MM.1S (cell line): ENCODE measurements around the gene EEF2K.

Experiments
- DNase-seq: peaks from one replicate; pipeline ENCODE4 v3.0.0-alpha.2; 2015
- H2AFZ ChIP-seq: fragments of 300-600 bp; sonication (generic); 2 replicates; pipeline ENCODE4 v1.6.0; 2016; ENCODE audit warnings: antibody characterized with exemption, low read length
- H3F3A ChIP-seq: fragments of 300-600 bp; sonication (generic); 2 replicates; pipeline ENCODE4 v1.6.1; 2016; ENCODE audit warnings: mild to moderate bottlenecking, antibody characterized with exemption, low read length, moderate library complexity, mixed read lengths; ENCODE audit not compliant: insufficient read depth
- H3K27ac ChIP-seq: fragments of 300-600 bp; sonication (generic); 2 replicates; pipeline ENCODE4 v1.5.1; 2016; ENCODE audit warnings: mild to moderate bottlenecking, low read length
- H3K27me3 ChIP-seq: fragments of 300-600 bp; sonication (generic); replicated peaks from 2 replicates; pipeline ENCODE4 v1.6.0; 2016; ENCODE audit warnings: low read length; ENCODE audit not compliant: insufficient read depth
- H3K36me3 ChIP-seq: fragments of 300-600 bp; sonication (generic); replicated peaks from 2 replicates; pipeline ENCODE4 v1.6.1; 2016; ENCODE audit warnings: mild to moderate bottlenecking, low read length, mixed read lengths; ENCODE audit not compliant: insufficient read depth
- H3K4me1 ChIP-seq: fragments of 300-600 bp; sonication (generic); 2 replicates; pipeline ENCODE4 v1.6.1; 2016; ENCODE audit warnings: low read length, mixed read lengths
- H3K4me2 ChIP-seq: fragments of 300-600 bp; sonication (generic); 2 replicates; pipeline ENCODE4 v1.6.0; 2016; ENCODE audit warnings: low read depth, low read length
- H3K4me3 ChIP-seq: fragments of 300-600 bp; sonication (generic); 2 replicates; pipeline ENCODE4 v1.5.1; 2016; ENCODE audit warnings: low read length, mixed read lengths
- H3K79me2 ChIP-seq: fragments of 300-600 bp; sonication (generic); 2 replicates; pipeline ENCODE4 v1.6.1; 2016; ENCODE audit warnings: mixed run types, low read length, mixed read lengths
- H3K9ac ChIP-seq: fragments of 300-600 bp; sonication (generic); 2 replicates; pipeline ENCODE4 v1.6.1; 2016; ENCODE audit warnings: low read length, mixed read lengths
- H3K9me2 ChIP-seq: fragments of 300-600 bp; sonication (generic); replicated peaks from 2 replicates; pipeline ENCODE4 v1.6.1; 2016; ENCODE audit warnings: mild to moderate bottlenecking, low read length, mixed read lengths; ENCODE audit not compliant: insufficient read depth
- H3K9me3 ChIP-seq: fragments of 300-600 bp; sonication (generic); replicated peaks from 2 replicates; pipeline ENCODE4 v1.6.1; 2016; ENCODE audit warnings: mild to moderate bottlenecking, low read length, mixed read lengths; ENCODE audit not compliant: insufficient read depth
- H4K20me1 ChIP-seq: fragments of 300-600 bp; sonication (generic); 2 replicates; pipeline ENCODE4 v1.6.1; 2016; ENCODE audit warnings: mild to moderate bottlenecking, low read length, moderate library complexity, mixed read lengths; ENCODE audit not compliant: insufficient read depth
- EZH2 ChIP-seq: fragments of 300-600 bp; sonication (generic); optimal IDR thresholded peaks from 2 replicates; pipeline ENCODE3; 2017; ENCODE audit warnings: low read depth, mild to moderate bottlenecking, antibody characterized with exemption, low read length, mixed read lengths
- EZH2phosphoT487 ChIP-seq: fragments of 300-600 bp; sonication (generic); IDR thresholded peaks from 2 replicates; pipeline ENCODE4 v1.6.1; 2018; ENCODE audit warnings: antibody characterized with exemption, low read length
- TF ChIP-seq, protein P1 (sequence below): fragments of 300-600 bp; sonication (generic); IDR thresholded peaks from 2 replicates; pipeline ENCODE4 v1.5.1; 2016; ENCODE audit warnings: antibody characterized with exemption, low read length, mixed read lengths

EEF2K gene

DNA sequence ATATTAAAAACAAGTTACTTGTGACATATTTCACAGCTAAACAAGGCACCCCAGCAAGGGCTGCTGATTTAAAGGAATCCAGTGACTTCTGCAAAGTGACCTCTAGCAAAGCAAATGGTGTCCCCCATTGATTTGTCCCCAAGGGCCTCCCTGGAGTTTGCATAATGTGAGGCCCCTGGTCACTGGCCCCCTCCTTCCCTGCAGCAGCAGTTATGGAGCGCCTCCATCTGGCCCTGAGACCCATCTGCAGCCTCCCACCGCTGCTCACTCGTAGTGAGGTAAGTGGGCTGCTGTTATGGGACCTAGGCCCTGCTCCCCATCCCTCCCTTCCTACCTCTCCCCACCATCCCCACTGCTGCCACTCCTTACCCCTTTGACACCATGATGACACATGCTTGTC is 19.6 kb upstream of the EEF2K start:
- no peak overlapping the region for H3K4me3 ChIP-seq
- no peak for DNase-seq
- no peaks in the 10 kb centered on the region for H3K9me3 ChIP-seq
- H2AFZ ChIP-seq = no peak overlapping the region
- no peaks in the 10 kb centered on the region for H3K27me3 ChIP-seq
- no peak overlapping the region for H3K9ac ChIP-seq
- TF ChIP-seq, protein P1, sequence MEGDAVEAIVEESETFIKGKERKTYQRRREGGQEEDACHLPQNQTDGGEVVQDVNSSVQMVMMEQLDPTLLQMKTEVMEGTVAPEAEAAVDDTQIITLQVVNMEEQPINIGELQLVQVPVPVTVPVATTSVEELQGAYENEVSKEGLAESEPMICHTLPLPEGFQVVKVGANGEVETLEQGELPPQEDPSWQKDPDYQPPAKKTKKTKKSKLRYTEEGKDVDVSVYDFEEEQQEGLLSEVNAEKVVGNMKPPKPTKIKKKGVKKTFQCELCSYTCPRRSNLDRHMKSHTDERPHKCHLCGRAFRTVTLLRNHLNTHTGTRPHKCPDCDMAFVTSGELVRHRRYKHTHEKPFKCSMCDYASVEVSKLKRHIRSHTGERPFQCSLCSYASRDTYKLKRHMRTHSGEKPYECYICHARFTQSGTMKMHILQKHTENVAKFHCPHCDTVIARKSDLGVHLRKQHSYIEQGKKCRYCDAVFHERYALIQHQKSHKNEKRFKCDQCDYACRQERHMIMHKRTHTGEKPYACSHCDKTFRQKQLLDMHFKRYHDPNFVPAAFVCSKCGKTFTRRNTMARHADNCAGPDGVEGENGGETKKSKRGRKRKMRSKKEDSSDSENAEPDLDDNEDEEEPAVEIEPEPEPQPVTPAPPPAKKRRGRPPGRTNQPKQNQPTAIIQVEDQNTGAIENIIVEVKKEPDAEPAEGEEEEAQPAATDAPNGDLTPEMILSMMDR = peak; percentile 46
- TF ChIP-seq EZH2 = no peak
- H3K79me2 ChIP-seq = peaks cover 15% of the 10 kb centered on the region; the same call in 1 of the 2 replicates
- peaks cover 22% of the 10 kb centered on the region for H3K4me1 ChIP-seq
- H4K20me1 ChIP-seq = no peaks in the 10 kb centered on the region
- no peaks in the 10 kb centered on the region for H3K9me2 ChIP-seq
- H3F3A ChIP-seq = peaks cover 45% of the 10 kb centered on the region
- no peak overlapping the region for H3K4me2 ChIP-seq
- no peak overlapping the region for H3K27ac ChIP-seq
- H3K36me3 ChIP-seq = no peaks in the 10 kb centered on the region

DNA sequence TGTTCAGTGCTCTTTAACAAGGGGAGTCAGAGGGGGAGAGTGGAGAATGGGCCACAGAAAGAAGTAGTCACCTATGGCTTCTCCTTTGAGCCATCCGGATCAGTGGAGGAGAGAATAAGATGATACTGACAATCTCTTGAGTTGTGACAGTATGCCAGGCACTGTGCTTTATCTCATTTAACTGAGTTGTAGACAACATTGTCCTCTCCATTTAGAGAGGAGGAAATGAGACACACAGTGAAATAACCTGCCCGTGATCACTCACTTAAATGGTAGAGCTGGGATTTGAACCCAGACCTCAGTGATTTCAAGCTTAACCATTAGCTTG is 17.8 kb upstream of the EEF2K start:
- Histone ChIP-seq H3F3A (peaks cover 56% of the 10 kb centered on the region), H3K79me2 (peaks cover 15% of the 10 kb centered on the region; the same call in 1 of the 2 replicates), H3K4me1 (peaks cover 33% of the 10 kb centered on the region), H3K9ac (no peak overlapping the region), H3K27ac (peak overlapping the region; percentile 89; the same call in 1 of the 2 replicates), H3K4me2 (peak overlapping the region; percentile 17; the same call in 1 of the 2 replicates), H3K36me3 (no peaks in the 10 kb centered on the region), H2AFZ (no peak overlapping the region), H3K27me3 (no peaks in the 10 kb centered on the region), H3K4me3 (no peak overlapping the region), H3K9me3 (no peaks in the 10 kb centered on the region), H4K20me1 (no peaks in the 10 kb centered on the region), H3K9me2 (no peaks in the 10 kb centered on the region)
- no peak for DNase-seq
- no peak for TF ChIP-seq EZH2phosphoT487
- TF ChIP-seq, protein P1 = no peak
- TF ChIP-seq EZH2 = no peak

DNA sequence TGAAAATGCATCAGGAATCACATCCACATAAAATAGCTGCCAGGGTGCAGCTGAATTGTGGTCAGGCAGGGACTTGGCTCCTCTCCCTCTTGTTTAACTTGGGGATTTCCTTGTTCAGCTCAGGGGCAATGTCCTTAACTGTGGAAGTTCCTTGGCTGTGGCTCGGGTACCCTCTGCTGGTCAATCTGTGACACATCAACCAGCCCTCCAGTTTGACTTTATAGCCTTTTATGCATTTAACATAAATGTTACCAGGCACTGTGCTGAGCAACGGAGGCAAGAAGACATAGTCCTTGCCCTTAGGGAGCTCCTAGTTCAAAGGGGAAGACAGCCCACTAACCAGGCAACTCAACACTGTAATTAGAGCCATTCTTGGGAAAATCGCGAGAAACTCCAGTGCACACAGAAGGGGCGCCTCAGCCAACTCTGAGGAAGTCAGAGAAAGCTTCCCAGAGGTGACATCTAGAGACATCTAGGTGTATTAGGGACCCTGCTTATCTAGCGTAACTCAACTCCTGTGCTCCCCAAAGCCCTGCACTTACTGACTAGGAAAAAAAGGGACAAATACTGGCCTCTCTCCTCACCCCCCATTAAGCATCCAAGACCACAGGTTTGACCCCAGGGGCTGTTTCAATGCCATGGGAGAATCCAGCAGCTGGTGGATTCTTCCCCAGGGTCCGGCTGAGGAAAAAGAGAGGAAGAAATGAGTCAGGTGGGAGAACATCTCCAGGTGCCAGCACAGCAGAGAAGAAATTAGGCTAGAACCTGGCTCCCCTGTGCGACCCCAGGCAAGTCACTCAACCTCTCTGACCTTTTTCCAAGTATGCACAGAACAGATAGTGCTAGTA is 17.3 kb upstream of the EEF2K start:
- no peaks in the 10 kb centered on the region for H4K20me1 ChIP-seq
- H3K79me2 ChIP-seq = peaks cover 15% of the 10 kb centered on the region; the same call in 1 of the 2 replicates
- TF ChIP-seq, protein P1 = peak; percentile 92
- TF ChIP-seq EZH2phosphoT487 = no peak
- no peaks in the 10 kb centered on the region for H3K36me3 ChIP-seq
- H3F3A ChIP-seq = peaks cover 55% of the 10 kb centered on the region
- peak overlapping the region; percentile 84; the same call in 1 of the 2 replicates for H3K4me3 ChIP-seq
- peak overlapping the region; percentile 92 for H3K4me2 ChIP-seq
- no peaks in the 10 kb centered on the region for H3K9me3 ChIP-seq
- no peaks in the 10 kb centered on the region for H3K27me3 ChIP-seq
- peak; percentile 84 for DNase-seq
- peak overlapping the region; percentile 89; the same call in 1 of the 2 replicates for H3K27ac ChIP-seq
- no peak overlapping the region for H2AFZ ChIP-seq
- peak overlapping the region; percentile 83; the same call in 1 of the 2 replicates for H3K9ac ChIP-seq
- no peaks in the 10 kb centered on the region for H3K9me2 ChIP-seq
- peaks cover 32% of the 10 kb centered on the region for H3K4me1 ChIP-seq
